Activated CD4-positive, alpha-beta T cell treated with anti-CD3 and anti-CD28 coated beads, Interleukin-2, amount 10 ng/mL, durations not matched to agents 24 days and 14 days (primary cell): Measurements from ENCODE around the gene INHA. TPM values are rescaled to one million over a fixed set of nuclear protein-coding genes. Genes with fewer than 3 reads are reported as not detected.

Source experiments
- DNase-seq: peaks from one replicate; pipeline ENCODE4 v3.0.0; 2022
- H3K27ac Mint-ChIP-seq: one replicate; pipeline ENCODE4 v1.8.0; 2022; ENCODE audit warnings: mild to moderate bottlenecking, mixed read lengths
- H3K27me3 Mint-ChIP-seq: one replicate; pipeline ENCODE4 v1.8.0; 2022; ENCODE audit warnings: mixed read lengths
- H3K36me3 Mint-ChIP-seq: one replicate; pipeline ENCODE4 v1.8.0; 2022; ENCODE audit warnings: low read depth, mild to moderate bottlenecking, mixed read lengths
- H3K4me1 Mint-ChIP-seq: one replicate; pipeline ENCODE4 v1.8.0; 2021; ENCODE audit warnings: mixed read lengths
- H3K4me3 Mint-ChIP-seq: one replicate; pipeline ENCODE4 v1.8.0; 2022; ENCODE audit warnings: mild to moderate bottlenecking, moderate library complexity, mixed read lengths
- H3K9me3 Mint-ChIP-seq: one replicate; pipeline ENCODE4 v1.8.0; 2021; ENCODE audit warnings: mixed read lengths
- intact Hi-C: fragments of 100-400 bp; cut with micrococcal nuclease; formaldehyde crosslinking; loops from one replicate; pipeline ENCODE4 v1.15.1; 2023
- total RNA-seq: library from RNA; stranded (reverse); gene quantifications from 2 replicates; pipeline ENCODE4 v1.2.3, GENCODE V29; 2022

Gene INHA
- total RNA-seq, 1 donor from 2014 or later: not detected

- no peaks in the 10 kb centered on the region for H3K9me3 Mint-ChIP-seq
These were observed 1.8 kb upstream of the INHA start for GRCh38 chr2:219570194-219570923.

GRCh38 chr2:219570924-219571310 is 1.2 kb upstream of the INHA start:
- intact Hi-C loops: no loop called here
- Mint-ChIP-seq H3K27me3 (peaks cover 45% of the 10 kb centered on the region), H3K4me1 (no peaks in the 10 kb centered on the region), H3K27ac (no peak overlapping the region), H3K9me3 (no peaks in the 10 kb centered on the region), H3K36me3 (no peaks in the 10 kb centered on the region), H3K4me3 (no peak overlapping the region)
- DNase-seq: no peak

More at GRCh38 chr2:219570194-219570923, 1.8 kb upstream of the INHA start:
- DNase-seq: no peak
- Mint-ChIP-seq H3K27ac (no peak overlapping the region), H3K36me3 (no peaks in the 10 kb centered on the region), H3K4me3 (peak overlapping the region; percentile 41), H3K27me3 (peaks cover 43% of the 10 kb centered on the region), H3K4me1 (no peaks in the 10 kb centered on the region)
- intact Hi-C loops: no loop called here

GRCh38 chr2:219571311-219572236 is 536 bp upstream of the INHA start, which contains the start of gene OBSL1:
Gene OBSL1 (minus strand): TSS chr2:219571539. CDS start chr2:219571232, 307 bp downstream.
- no peaks in the 10 kb centered on the region for H3K36me3 Mint-ChIP-seq
- no peaks in the 10 kb centered on the region for H3K4me1 Mint-ChIP-seq
- intact Hi-C loops: no loop called here
- no peaks in the 10 kb centered on the region for H3K9me3 Mint-ChIP-seq
- no peak for DNase-seq
- H3K27ac Mint-ChIP-seq: no peak within 1 kb of the TSS
- peaks cover 45% of the 10 kb centered on the region for H3K27me3 Mint-ChIP-seq
- H3K4me3 Mint-ChIP-seq: peak within 1 kb of the TSS; percentile 41

- no peaks in the 10 kb centered on the region for H3K36me3 Mint-ChIP-seq
- intact Hi-C loops: no loop called here
- H3K4me1 Mint-ChIP-seq: no peaks in the 10 kb centered on the region
- H3K9me3 Mint-ChIP-seq: no peaks in the 10 kb centered on the region
- no peak overlapping the region for H3K27ac Mint-ChIP-seq
- H3K4me3 Mint-ChIP-seq: no peak overlapping the region
- DNase-seq: no peak
- H3K27me3 Mint-ChIP-seq: peaks cover 46% of the 10 kb centered on the region
These were observed 1.1 kb downstream of the INHA start for GRCh38 chr2:219573166-219573565.

- intact Hi-C loops: no loop called here
- H3K36me3 Mint-ChIP-seq: no peaks in the 10 kb centered on the region
- no peaks in the 10 kb centered on the region for H3K4me1 Mint-ChIP-seq
- no peaks in the 10 kb centered on the region for H3K9me3 Mint-ChIP-seq
- H3K4me3 Mint-ChIP-seq: no peak overlapping the region
- no peak for DNase-seq
- H3K27ac Mint-ChIP-seq: no peak overlapping the region
- H3K27me3 Mint-ChIP-seq: peaks cover 36% of the 10 kb centered on the region
These were observed 2.6 kb downstream of the INHA start for GRCh38 chr2:219574484-219575311.

- Mint-ChIP-seq H3K27me3 (peaks cover 30% of the 10 kb centered on the region), H3K4me1 (no peaks in the 10 kb centered on the region), H3K36me3 (no peaks in the 10 kb centered on the region), H3K27ac (no peak overlapping the region), H3K9me3 (no peaks in the 10 kb centered on the region), H3K4me3 (no peak overlapping the region)
- intact Hi-C loops: no loop called here
- DNase-seq: no peak
These were observed 3.7 kb downstream of the INHA start for GRCh38 chr2:219575566-219576504.

GRCh38 chr2:219576505-219577388 is 4.6 kb downstream of the INHA start:
- Mint-ChIP-seq H3K27me3 (peaks cover 27% of the 10 kb centered on the region), H3K36me3 (no peaks in the 10 kb centered on the region), H3K4me1 (no peaks in the 10 kb centered on the region), H3K4me3 (no peak overlapping the region), H3K27ac (no peak overlapping the region), H3K9me3 (no peaks in the 10 kb centered on the region)
- intact Hi-C loops: no loop called here
- no peak for DNase-seq

- Mint-ChIP-seq H3K27ac (no peak overlapping the region), H3K4me1 (no peaks in the 10 kb centered on the region), H3K36me3 (no peaks in the 10 kb centered on the region), H3K9me3 (no peaks in the 10 kb centered on the region), H3K4me3 (no peak overlapping the region), H3K27me3 (peaks cover 7% of the 10 kb centered on the region)
- no peak for DNase-seq
- intact Hi-C loops: no loop called here
These were observed 6.9 kb downstream of the INHA start for GRCh38 chr2:219578811-219579613.

- Mint-ChIP-seq H3K4me1 (no peaks in the 10 kb centered on the region), H3K4me3 (no peak overlapping the region), H3K27me3 (peaks cover 5% of the 10 kb centered on the region), H3K9me3 (no peaks in the 10 kb centered on the region), H3K36me3 (no peaks in the 10 kb centered on the region), H3K27ac (no peak overlapping the region)
- intact Hi-C loops: no loop called here
- no peak for DNase-seq
These were observed 9.2 kb downstream of the INHA start for GRCh38 chr2:219581346-219581745.

- H3K27me3 Mint-ChIP-seq: peaks cover 2% of the 10 kb centered on the region
- intact Hi-C loops: no loop called here
- no peaks in the 10 kb centered on the region for H3K4me1 Mint-ChIP-seq
- H3K36me3 Mint-ChIP-seq: no peaks in the 10 kb centered on the region
- DNase-seq: no peak
- no peaks in the 10 kb centered on the region for H3K9me3 Mint-ChIP-seq
- H3K27ac Mint-ChIP-seq: no peak overlapping the region
- H3K4me3 Mint-ChIP-seq: no peak overlapping the region
These were observed 19.0 kb downstream of the INHA start for GRCh38 chr2:219591091-219591490.

GRCh38 chr2:219592736-219593135 is 20.6 kb downstream of the INHA start:
- DNase-seq: no peak
- intact Hi-C loops: no loop called here
- Mint-ChIP-seq H3K27me3 (peaks cover 2% of the 10 kb centered on the region), H3K9me3 (no peaks in the 10 kb centered on the region), H3K4me1 (peaks cover 8% of the 10 kb centered on the region), H3K36me3 (no peaks in the 10 kb centered on the region), H3K4me3 (no peak overlapping the region), H3K27ac (no peak overlapping the region)
